Measurements from ENCODE around the gene UROC1.

- TF ChIP-seq CTCF (IDR thresholded peaks at IDR 0.05) (no peak), POLR2A (IDR thresholded peaks at IDR 0.05) (no peak)
Observed at GRCh38 chr3:126442856-126443242, 74.7 kb downstream of the UROC1 start.
